Amniotic epithelial cell (primary cell): Measurements from ENCODE around the gene RELL1.

Experiments used
- DNase-seq: peaks from one replicate; pipeline ENCODE4 v3.0.0-alpha.2; 2010; ENCODE audit warnings: low read depth

RELL1 gene

GRCh38 chr4:37635155-37635554, 51.0 kb downstream of the RELL1 start:
- DNase-seq = peak; percentile 49

GRCh38 chr4:37634180-37634579, 52.0 kb downstream of the RELL1 start:
- no peak for DNase-seq

GRCh38 chr4:37632836-37633235, 53.3 kb downstream of the RELL1 start:
- no peak for DNase-seq

GRCh38 chr4:37631551-37631950, 54.6 kb downstream of the RELL1 start:
- DNase-seq = peak; percentile 74

- DNase-seq = no peak
These were observed 56.5 kb downstream of the RELL1 start for GRCh38 chr4:37629713-37630112.

- DNase-seq = peak; percentile 96
These were observed 57.1 kb downstream of the RELL1 start for GRCh38 chr4:37628977-37629609.

- DNase-seq = no peak
These were observed 58.9 kb downstream of the RELL1 start for GRCh38 chr4:37627263-37627662.

GRCh38 chr4:37625499-37625898, 60.7 kb downstream of the RELL1 start:
- no peak for DNase-seq

- DNase-seq = no peak
These were observed 62.2 kb downstream of the RELL1 start for GRCh38 chr4:37623940-37624339.

GRCh38 chr4:37623125-37623524, 63.1 kb downstream of the RELL1 start:
- no peak for DNase-seq

GRCh38 chr4:37620176-37620575, 66.0 kb downstream of the RELL1 start:
- DNase-seq = peak; percentile 62

- no peak for DNase-seq
These were observed 70.5 kb downstream of the RELL1 start for GRCh38 chr4:37615720-37616063.

GRCh38 chr4:37615059-37615719, 71.0 kb downstream of the RELL1 start:
- no peak for DNase-seq

- no peak for DNase-seq
These were observed 73.4 kb downstream of the RELL1 start for GRCh38 chr4:37612811-37613210.

- no peak for DNase-seq
These were observed 76.5 kb downstream of the RELL1 start for GRCh38 chr4:37609626-37610025.

GRCh38 chr4:37607018-37607417, 79.2 kb downstream of the RELL1 start:
- no peak for DNase-seq

GRCh38 chr4:37605843-37606565, 80.2 kb downstream of the RELL1 start:
- no peak for DNase-seq

GRCh38 chr4:37604461-37604860, 81.7 kb downstream of the RELL1 start:
- peak; percentile 44 for DNase-seq

GRCh38 chr4:37603711-37604110, 82.5 kb downstream of the RELL1 start:
- no peak for DNase-seq

- peak; percentile 62 for DNase-seq
These were observed 83.1 kb downstream of the RELL1 start for GRCh38 chr4:37603070-37603468.

GRCh38 chr4:37602454-37603069, 83.6 kb downstream of the RELL1 start:
- DNase-seq = no peak

- peak; percentile 98 for DNase-seq
These were observed 84.6 kb downstream of the RELL1 start for GRCh38 chr4:37601531-37601930.
